ENCODE results near the gene ASS1.

- no peak for TF ChIP-seq CTCF (IDR thresholded peaks at IDR 0.05)
- TF ChIP-seq POLR2A (IDR thresholded peaks at IDR 0.05), result no peak
These were observed 12.0 kb upstream of the ASS1 start for GRCh38 chr9:130432796-130433167.

Data from Peyer's patch (tissue), 4 donors.